Dedifferentiated amniotic fluid mesenchymal stem cell (primary cell): Measurements from ENCODE around the gene PPIG.
"Not testable (repeated sequence)": the region's sequence is repeated elsewhere in the genome, so short reads cannot be mapped to it uniquely, and the experiment has no call there.

Experiments used
- DNase-seq: peaks from one replicate; pipeline ENCODE4 v3.0.0-alpha.2; 2016; ENCODE audit errors: extremely low spot score

PPIG gene

GRCh38 chr2:169664600-169664977 is 80.4 kb downstream of the PPIG start:
- no peak for DNase-seq

- DNase-seq: no peak
Observed at GRCh38 chr2:169664978-169665930, 81.1 kb downstream of the PPIG start.

- DNase-seq: no peak
Observed at GRCh38 chr2:169667583-169667982, 83.4 kb downstream of the PPIG start.

GRCh38 chr2:169670215-169670651 is 86.1 kb downstream of the PPIG start:
- no peak for DNase-seq

GRCh38 chr2:169670937-169671336 is 86.8 kb downstream of the PPIG start:
- DNase-seq: no peak

- DNase-seq: no peak
Observed at GRCh38 chr2:169672406-169672805, 88.3 kb downstream of the PPIG start.

- no peak for DNase-seq
Observed at GRCh38 chr2:169673106-169673505, 89.0 kb downstream of the PPIG start.

GRCh38 chr2:169673921-169674320 is 89.8 kb downstream of the PPIG start:
- DNase-seq: no peak

GRCh38 chr2:169676357-169676756 is 92.2 kb downstream of the PPIG start:
- DNase-seq: no peak

- DNase-seq: no peak
Observed at GRCh38 chr2:169676850-169677249, 92.7 kb downstream of the PPIG start.

GRCh38 chr2:169683054-169683424 is 98.9 kb downstream of the PPIG start:
- no peak for DNase-seq

- no peak for DNase-seq
Observed at GRCh38 chr2:169683425-169684134, 99.4 kb downstream of the PPIG start.

GRCh38 chr2:169684135-169684565 is 100.0 kb downstream of the PPIG start:
- DNase-seq: no peak

GRCh38 chr2:169684712-169685111 is 100.6 kb downstream of the PPIG start:
- DNase-seq: not testable (repeated sequence)

GRCh38 chr2:169686825-169687224 is 102.7 kb downstream of the PPIG start:
- DNase-seq: not testable (repeated sequence)

- not testable (repeated sequence) for DNase-seq
Observed at GRCh38 chr2:169687943-169688342, 103.8 kb downstream of the PPIG start.

- no peak for DNase-seq
Observed at GRCh38 chr2:169690958-169691357, 106.8 kb downstream of the PPIG start.
